Measurements from ENCODE around the gene TRPC1.
"Not testable (repeated sequence)": the region's sequence is repeated elsewhere in the genome, so short reads cannot be mapped to it uniquely, and the experiment has no call there.

Gene TRPC1

GRCh38 chr3:142709207-142709606, 14.6 kb upstream of the TRPC1 start:
- no peak for TF ChIP-seq CTCF (IDR thresholded peaks at IDR 0.05; ENCODE audit: insufficient read depth, low read length, poor library complexity, severe bottlenecking)
- TF ChIP-seq EZH2phosphoT487 (conservative IDR thresholded peaks at IDR 0.05; ENCODE audit: low read length): no peak

GRCh38 chr3:142714882-142715281, 9.0 kb upstream of the TRPC1 start:
- H3K27me3 ChIP-seq (ENCODE audit: low read length); H3K4me2 ChIP-seq (ENCODE audit: low read depth, low read length, poor library complexity, severe bottlenecking); H3F3A ChIP-seq (ENCODE audit: insufficient read depth); H4K20me1 ChIP-seq (ENCODE audit: low read depth, low read length); H3K27ac ChIP-seq (ENCODE audit: low read depth, low read length); H3K36me3 ChIP-seq (ENCODE audit: low read length); H2AFZ ChIP-seq (ENCODE audit: low read depth, low read length, severe bottlenecking); H3K4me3 ChIP-seq (ENCODE audit: insufficient read depth, low read length, poor library complexity, severe bottlenecking); H3K9ac ChIP-seq (ENCODE audit: low read length); H3K9me2 ChIP-seq (replicated peaks; ENCODE audit: insufficient read depth, low read length); H3K79me2 ChIP-seq (ENCODE audit: insufficient read depth, low read length); H3K9me3 ChIP-seq (ENCODE audit: insufficient read depth, low read length): not testable (repeated sequence)

More at GRCh38 chr3:142709207-142709606, 14.6 kb upstream of the TRPC1 start:
- no peak overlapping the region for H3K4me2 ChIP-seq (ENCODE audit: low read depth, low read length, poor library complexity, severe bottlenecking)
- no peaks in the 10 kb centered on the region for H3K9me2 ChIP-seq (replicated peaks; ENCODE audit: insufficient read depth, low read length)
- H3K9ac ChIP-seq (ENCODE audit: low read length): no peak overlapping the region
- H3K79me2 ChIP-seq (ENCODE audit: insufficient read depth, low read length): no peaks in the 10 kb centered on the region
- no peak overlapping the region for H3K27ac ChIP-seq (ENCODE audit: low read depth, low read length)
- no peaks in the 10 kb centered on the region for H3K27me3 ChIP-seq (ENCODE audit: low read length)
- H3F3A ChIP-seq (ENCODE audit: insufficient read depth): no peaks in the 10 kb centered on the region
- H3K4me3 ChIP-seq (ENCODE audit: insufficient read depth, low read length, poor library complexity, severe bottlenecking): no peak overlapping the region
- H2AFZ ChIP-seq (ENCODE audit: low read depth, low read length, severe bottlenecking): no peak overlapping the region
- no peaks in the 10 kb centered on the region; the same call in 1 of the 2 replicates for H3K36me3 ChIP-seq (ENCODE audit: low read length)
- H3K9me3 ChIP-seq (ENCODE audit: insufficient read depth, low read length): no peaks in the 10 kb centered on the region
- no peaks in the 10 kb centered on the region for H4K20me1 ChIP-seq (ENCODE audit: low read depth, low read length)

DNA sequence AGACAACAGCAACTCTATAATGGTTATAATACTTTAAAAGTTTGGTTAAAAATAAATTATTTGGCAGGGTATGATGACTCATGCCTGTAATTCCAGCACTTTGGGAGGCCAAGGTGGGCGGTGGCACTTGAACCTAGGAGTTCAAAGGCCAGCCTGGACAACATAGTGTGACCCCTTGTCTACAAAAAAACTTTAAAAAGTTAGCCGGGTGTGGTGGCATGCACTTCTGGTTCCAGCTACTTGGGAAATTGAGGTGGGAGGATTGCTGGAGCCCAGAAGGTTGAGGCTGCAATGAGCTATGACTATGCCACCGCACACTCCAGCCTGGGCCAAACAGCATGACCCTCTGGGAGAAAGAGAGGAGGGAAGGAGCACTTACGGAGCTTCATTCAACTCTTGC, 7.7 kb upstream of the TRPC1 start:
- TF ChIP-seq EZH2phosphoT487 (conservative IDR thresholded peaks at IDR 0.05; ENCODE audit: low read length) (no peak), CTCF (IDR thresholded peaks at IDR 0.05; ENCODE audit: insufficient read depth, low read length, poor library complexity, severe bottlenecking) (no peak)
- Histone ChIP-seq H3K36me3 (ENCODE audit: low read length) (no peaks in the 10 kb centered on the region), H2AFZ (ENCODE audit: low read depth, low read length, severe bottlenecking) (no peak overlapping the region), H3K9me3 (ENCODE audit: insufficient read depth, low read length) (no peaks in the 10 kb centered on the region), H4K20me1 (ENCODE audit: low read depth, low read length) (no peaks in the 10 kb centered on the region), H3K27ac (ENCODE audit: low read depth, low read length) (no peak overlapping the region), H3K27me3 (ENCODE audit: low read length) (no peaks in the 10 kb centered on the region), H3F3A (ENCODE audit: insufficient read depth) (no peaks in the 10 kb centered on the region), H3K4me3 (ENCODE audit: insufficient read depth, low read length, poor library complexity, severe bottlenecking) (no peak overlapping the region), H3K9ac (ENCODE audit: low read length) (no peak overlapping the region), H3K79me2 (ENCODE audit: insufficient read depth, low read length) (no peaks in the 10 kb centered on the region), H3K9me2 (replicated peaks; ENCODE audit: insufficient read depth, low read length) (no peaks in the 10 kb centered on the region), H3K4me2 (ENCODE audit: low read depth, low read length, poor library complexity, severe bottlenecking) (no peak overlapping the region)

- TF ChIP-seq CTCF (IDR thresholded peaks at IDR 0.05; ENCODE audit: insufficient read depth, low read length, poor library complexity, severe bottlenecking) (no peak), EZH2phosphoT487 (conservative IDR thresholded peaks at IDR 0.05; ENCODE audit: low read length) (no peak)
- H3K9ac ChIP-seq (ENCODE audit: low read length): peak overlapping the region; percentile 56
- peak overlapping the region; percentile 85 for H3K4me3 ChIP-seq (ENCODE audit: insufficient read depth, low read length, poor library complexity, severe bottlenecking)
- H3F3A ChIP-seq (ENCODE audit: insufficient read depth): no peaks in the 10 kb centered on the region
- H3K4me2 ChIP-seq (ENCODE audit: low read depth, low read length, poor library complexity, severe bottlenecking): peak overlapping the region; percentile 94
- no peaks in the 10 kb centered on the region for H3K9me2 ChIP-seq (replicated peaks; ENCODE audit: insufficient read depth, low read length)
- no peak overlapping the region for H3K27ac ChIP-seq (ENCODE audit: low read depth, low read length)
- H3K9me3 ChIP-seq (ENCODE audit: insufficient read depth, low read length): no peaks in the 10 kb centered on the region
- no peaks in the 10 kb centered on the region for H3K27me3 ChIP-seq (ENCODE audit: low read length)
- H2AFZ ChIP-seq (ENCODE audit: low read depth, low read length, severe bottlenecking): no peak overlapping the region
- H4K20me1 ChIP-seq (ENCODE audit: low read depth, low read length): peaks cover 7% of the 10 kb centered on the region; the same call in 1 of the 2 replicates
- H3K36me3 ChIP-seq (ENCODE audit: low read length): no peaks in the 10 kb centered on the region
- no peaks in the 10 kb centered on the region for H3K79me2 ChIP-seq (ENCODE audit: insufficient read depth, low read length)
Observed at GRCh38 chr3:142723665-142723967, 218 bp upstream of the TRPC1 start.
